Measurements from ENCODE around the gene ACAA1. TPM values are rescaled to one million over a fixed set of nuclear protein-coding genes. Genes with fewer than 3 reads are reported as not detected.
A peak's percentile ranks its signal among the peaks of the same experiment; 100 is the strongest.
"Not testable (repeated sequence)": the region's sequence is repeated elsewhere in the genome, so short reads cannot be mapped to it uniquely, and the experiment has no call there.

The ACAA1 gene
- total RNA-seq, 1 experiment from 2014 or later = 14.9 TPM

- Histone ChIP-seq H3K4me3 (no peak overlapping the region), H3K9me3 (replicated peaks) (no peaks in the 10 kb centered on the region), H3K27ac (no peak overlapping the region), H3K27me3 (no peaks in the 10 kb centered on the region), H3K4me1 (no peaks in the 10 kb centered on the region), H3K36me3 (no peaks in the 10 kb centered on the region)
- DNase-seq = no peak
These were observed 39.2 kb downstream of the ACAA1 start for GRCh38 chr3:38097446-38098375.

GRCh38 chr3:38095669-38096483 lies 41.1 kb downstream of the ACAA1 start:
- no peak for DNase-seq
- H3K9me3 ChIP-seq (replicated peaks) = no peaks in the 10 kb centered on the region
- no peaks in the 10 kb centered on the region for H3K27me3 ChIP-seq
- H3K4me3 ChIP-seq = no peak overlapping the region
- H3K4me1 ChIP-seq = no peaks in the 10 kb centered on the region
- no peaks in the 10 kb centered on the region for H3K36me3 ChIP-seq
- H3K27ac ChIP-seq = no peak overlapping the region

GRCh38 chr3:38094999-38095398 lies 41.9 kb downstream of the ACAA1 start:
- DNase-seq = no peak
- no peaks in the 10 kb centered on the region for H3K36me3 ChIP-seq
- no peak overlapping the region for H3K4me3 ChIP-seq
- H3K9me3 ChIP-seq (replicated peaks) = no peaks in the 10 kb centered on the region
- H3K27ac ChIP-seq = no peak overlapping the region
- no peaks in the 10 kb centered on the region for H3K4me1 ChIP-seq
- H3K27me3 ChIP-seq = no peaks in the 10 kb centered on the region

- no peaks in the 10 kb centered on the region for H3K9me3 ChIP-seq (replicated peaks)
- H3K4me1 ChIP-seq = no peaks in the 10 kb centered on the region
- H3K36me3 ChIP-seq = no peaks in the 10 kb centered on the region
- H3K27ac ChIP-seq = no peak overlapping the region
- H3K27me3 ChIP-seq = no peaks in the 10 kb centered on the region
- DNase-seq = no peak
- H3K4me3 ChIP-seq = no peak overlapping the region
These were observed 46.5 kb downstream of the ACAA1 start for GRCh38 chr3:38090453-38090852.

GRCh38 chr3:38089163-38089562 lies 47.8 kb downstream of the ACAA1 start:
- H3K36me3 ChIP-seq = no peaks in the 10 kb centered on the region
- no peak overlapping the region for H3K27ac ChIP-seq
- no peaks in the 10 kb centered on the region for H3K4me1 ChIP-seq
- no peaks in the 10 kb centered on the region for H3K27me3 ChIP-seq
- DNase-seq = no peak
- no peak overlapping the region for H3K4me3 ChIP-seq
- no peaks in the 10 kb centered on the region for H3K9me3 ChIP-seq (replicated peaks)

GRCh38 chr3:38088126-38089078 lies 48.5 kb downstream of the ACAA1 start:
- Histone ChIP-seq H3K4me1 (no peaks in the 10 kb centered on the region), H3K9me3 (replicated peaks) (no peaks in the 10 kb centered on the region), H3K36me3 (no peaks in the 10 kb centered on the region), H3K27ac (no peak overlapping the region), H3K4me3 (no peak overlapping the region), H3K27me3 (no peaks in the 10 kb centered on the region)
- no peak for DNase-seq

- H3K9me3 ChIP-seq (replicated peaks); H3K4me1 ChIP-seq; H3K36me3 ChIP-seq; DNase-seq; H3K27me3 ChIP-seq; H3K4me3 ChIP-seq; H3K27ac ChIP-seq: not testable (repeated sequence)
These were observed 49.6 kb downstream of the ACAA1 start for GRCh38 chr3:38087278-38087677.

GRCh38 chr3:38086496-38086895 lies 50.4 kb downstream of the ACAA1 start:
- no peak overlapping the region for H3K27ac ChIP-seq
- DNase-seq = no peak
- no peaks in the 10 kb centered on the region for H3K4me1 ChIP-seq
- H3K36me3 ChIP-seq = no peaks in the 10 kb centered on the region
- H3K9me3 ChIP-seq (replicated peaks) = no peaks in the 10 kb centered on the region
- H3K4me3 ChIP-seq = no peak overlapping the region
- H3K27me3 ChIP-seq = no peaks in the 10 kb centered on the region

GRCh38 chr3:38085943-38086324 lies 51.0 kb downstream of the ACAA1 start:
- H3K4me3 ChIP-seq = no peak overlapping the region
- no peak overlapping the region for H3K27ac ChIP-seq
- H3K36me3 ChIP-seq = no peaks in the 10 kb centered on the region
- H3K4me1 ChIP-seq = no peaks in the 10 kb centered on the region
- H3K9me3 ChIP-seq (replicated peaks) = no peaks in the 10 kb centered on the region
- H3K27me3 ChIP-seq = no peaks in the 10 kb centered on the region
- no peak for DNase-seq

GRCh38 chr3:38085311-38085942 lies 51.5 kb downstream of the ACAA1 start:
- no peaks in the 10 kb centered on the region for H3K36me3 ChIP-seq
- H3K4me3 ChIP-seq = no peak overlapping the region
- no peak for DNase-seq
- no peaks in the 10 kb centered on the region for H3K4me1 ChIP-seq
- no peaks in the 10 kb centered on the region for H3K27me3 ChIP-seq
- H3K9me3 ChIP-seq (replicated peaks) = no peaks in the 10 kb centered on the region
- H3K27ac ChIP-seq = no peak overlapping the region

- Histone ChIP-seq H3K27me3 (no peaks in the 10 kb centered on the region), H3K36me3 (no peaks in the 10 kb centered on the region), H3K9me3 (replicated peaks) (no peaks in the 10 kb centered on the region), H3K4me1 (no peaks in the 10 kb centered on the region), H3K27ac (no peak overlapping the region), H3K4me3 (no peak overlapping the region)
- peak; percentile 8 to 34 for DNase-seq
These were observed 52.3 kb downstream of the ACAA1 start for GRCh38 chr3:38084334-38085310.

GRCh38 chr3:38083871-38084333 lies 53.0 kb downstream of the ACAA1 start:
- H3K27me3 ChIP-seq = no peaks in the 10 kb centered on the region
- no peaks in the 10 kb centered on the region for H3K36me3 ChIP-seq
- no peak overlapping the region for H3K4me3 ChIP-seq
- DNase-seq = no peak
- H3K4me1 ChIP-seq = no peaks in the 10 kb centered on the region
- no peaks in the 10 kb centered on the region for H3K9me3 ChIP-seq (replicated peaks)
- no peak overlapping the region for H3K27ac ChIP-seq

- DNase-seq; H3K9me3 ChIP-seq (replicated peaks); H3K4me3 ChIP-seq; H3K27ac ChIP-seq; H3K27me3 ChIP-seq; H3K4me1 ChIP-seq; H3K36me3 ChIP-seq: not testable (repeated sequence)
These were observed 53.7 kb downstream of the ACAA1 start for GRCh38 chr3:38083254-38083653.
